HG03565 (cell line): Measurements from ENCODE around the gene CKAP4.
"Not testable (repeated sequence)": the region's sequence is repeated elsewhere in the genome, so short reads cannot be mapped to it uniquely, and the experiment has no call there.

Experiments used
- ATAC-seq: cut with Tn5 transposase; IDR thresholded peaks from one replicate; pipeline ENCODE4 v1.9.1; 2021; ENCODE audit warnings: mild to moderate bottlenecking, moderate library complexity; ENCODE audit not compliant: unreplicated experiment

CKAP4 gene, protein sequence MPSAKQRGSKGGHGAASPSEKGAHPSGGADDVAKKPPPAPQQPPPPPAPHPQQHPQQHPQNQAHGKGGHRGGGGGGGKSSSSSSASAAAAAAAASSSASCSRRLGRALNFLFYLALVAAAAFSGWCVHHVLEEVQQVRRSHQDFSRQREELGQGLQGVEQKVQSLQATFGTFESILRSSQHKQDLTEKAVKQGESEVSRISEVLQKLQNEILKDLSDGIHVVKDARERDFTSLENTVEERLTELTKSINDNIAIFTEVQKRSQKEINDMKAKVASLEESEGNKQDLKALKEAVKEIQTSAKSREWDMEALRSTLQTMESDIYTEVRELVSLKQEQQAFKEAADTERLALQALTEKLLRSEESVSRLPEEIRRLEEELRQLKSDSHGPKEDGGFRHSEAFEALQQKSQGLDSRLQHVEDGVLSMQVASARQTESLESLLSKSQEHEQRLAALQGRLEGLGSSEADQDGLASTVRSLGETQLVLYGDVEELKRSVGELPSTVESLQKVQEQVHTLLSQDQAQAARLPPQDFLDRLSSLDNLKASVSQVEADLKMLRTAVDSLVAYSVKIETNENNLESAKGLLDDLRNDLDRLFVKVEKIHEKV

GRCh38 chr12:106247674-106248311 lies at the start of gene CKAP4:
TSS of gene CKAP4 (minus strand) at chr12:106248020. CDS start at chr12:106247851, 169 bp downstream.
- ATAC-seq = peak; percentile 31

DNA sequence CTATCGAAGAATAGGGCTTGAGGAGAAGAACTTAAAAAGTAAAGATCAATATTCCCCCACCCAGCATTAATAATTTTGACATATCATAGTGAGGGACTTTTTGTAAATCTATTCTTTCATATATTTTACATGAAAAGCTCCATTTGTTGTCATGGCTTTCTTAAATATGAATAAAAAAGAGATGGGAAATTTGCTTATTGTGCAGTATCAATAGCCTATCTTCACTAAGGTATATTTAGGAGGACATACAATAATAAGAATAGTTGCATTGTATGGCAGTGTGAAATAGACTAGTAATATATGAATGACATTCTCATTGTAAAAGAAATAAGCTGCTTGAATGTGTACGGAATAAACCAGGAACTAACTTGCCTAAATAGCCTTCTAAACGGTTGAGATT lies 49.3 kb upstream of the CKAP4 start:
- ATAC-seq = no peak

DNA sequence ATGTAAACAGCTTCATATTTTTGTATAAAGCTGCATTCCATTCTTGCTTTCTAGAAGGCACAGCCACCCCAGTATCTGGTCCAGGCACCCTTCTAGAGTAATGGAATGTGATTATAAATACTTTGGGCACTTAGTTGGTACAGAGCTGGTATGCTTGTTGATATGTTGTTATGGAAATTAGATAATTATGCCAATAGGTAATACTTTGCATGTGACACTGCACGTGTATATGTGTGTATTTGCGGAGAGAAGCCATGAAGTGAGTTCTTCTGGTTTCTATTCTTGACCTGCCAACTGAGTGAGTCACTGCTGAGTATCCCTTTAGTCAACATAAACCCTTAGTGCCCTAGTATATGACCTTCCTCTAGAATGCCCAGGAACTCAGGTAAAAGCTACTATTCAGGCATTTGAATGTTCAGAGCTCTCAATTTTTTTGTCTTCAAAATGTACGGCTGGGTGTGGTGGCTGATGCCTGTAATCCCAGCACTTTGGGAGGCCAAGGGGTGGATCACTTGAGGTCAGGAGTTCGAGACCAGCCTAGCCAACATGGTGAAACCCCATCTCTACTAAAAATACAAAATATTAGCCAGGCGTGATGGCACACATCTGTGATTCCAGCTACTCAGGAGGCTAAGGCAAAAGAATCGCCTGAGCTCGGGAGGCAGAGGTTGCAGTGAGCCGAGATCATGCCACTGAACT lies 48.5 kb upstream of the CKAP4 start:
- no peak for ATAC-seq

GRCh38 chr12:106292339-106292738 lies 44.5 kb upstream of the CKAP4 start:
- ATAC-seq = no peak

GRCh38 chr12:106291342-106291741 lies 43.5 kb upstream of the CKAP4 start:
- no peak for ATAC-seq

GRCh38 chr12:106290666-106291065 lies 42.8 kb upstream of the CKAP4 start:
- ATAC-seq = no peak

DNA sequence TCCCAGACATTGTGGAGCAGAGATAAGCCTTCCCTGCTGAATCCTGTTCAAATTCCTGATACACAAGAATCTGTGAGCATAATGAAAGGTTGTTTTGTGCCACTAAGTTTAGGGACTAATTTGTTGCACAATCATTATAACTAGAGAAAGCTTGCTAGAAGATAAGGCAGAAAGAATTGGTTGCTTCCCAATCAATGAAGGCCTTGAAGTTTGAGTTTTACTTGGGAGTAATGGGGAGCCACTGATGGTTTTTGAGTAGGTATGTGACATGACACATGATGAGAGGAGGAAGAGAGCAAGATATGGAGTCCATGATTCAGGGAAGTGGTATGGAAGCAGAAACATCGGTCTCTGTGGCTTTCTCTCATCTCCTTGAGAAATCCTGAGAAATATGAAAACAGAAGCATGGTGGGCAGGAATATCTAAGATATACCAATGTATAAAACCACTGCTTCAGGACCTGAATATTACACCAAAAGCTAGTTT lies 41.4 kb upstream of the CKAP4 start:
- ATAC-seq = no peak

DNA sequence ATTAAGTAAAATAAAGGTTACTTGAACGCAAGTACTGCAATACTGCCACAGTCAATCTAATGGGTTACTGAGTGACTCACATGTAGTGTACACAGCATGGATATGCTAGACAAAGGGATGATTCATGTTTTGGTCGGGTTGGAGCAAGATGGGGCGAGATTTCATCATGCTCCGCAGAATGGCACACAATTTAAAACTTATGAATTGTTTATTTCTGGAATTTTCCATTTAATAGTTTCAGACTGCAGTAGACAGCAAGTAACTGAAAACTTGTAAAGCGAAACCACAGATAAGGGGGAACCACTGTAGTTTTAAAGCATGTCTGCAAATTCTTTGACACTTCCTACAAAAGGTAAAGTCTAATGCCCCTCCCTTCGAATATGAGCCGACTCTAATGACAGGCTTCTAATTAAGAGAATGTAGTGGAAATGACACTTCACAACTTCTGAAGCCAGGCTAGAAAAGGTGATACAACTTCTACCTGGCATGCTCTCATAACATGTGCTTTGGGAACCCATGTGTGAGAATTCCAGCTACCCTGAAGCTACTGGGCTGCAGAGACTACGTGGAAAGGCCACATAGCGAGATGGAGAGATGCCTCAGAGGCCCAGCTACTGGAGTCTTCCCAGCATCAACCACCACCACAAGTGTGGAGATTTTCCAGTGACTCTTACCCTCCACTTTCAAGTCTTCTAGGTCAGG lies 40.8 kb upstream of the CKAP4 start:
- no peak for ATAC-seq

- ATAC-seq = no peak
These were observed 40.3 kb upstream of the CKAP4 start for GRCh38 chr12:106288101-106288493.

GRCh38 chr12:106287364-106287763 lies 39.5 kb upstream of the CKAP4 start:
- ATAC-seq = no peak

DNA sequence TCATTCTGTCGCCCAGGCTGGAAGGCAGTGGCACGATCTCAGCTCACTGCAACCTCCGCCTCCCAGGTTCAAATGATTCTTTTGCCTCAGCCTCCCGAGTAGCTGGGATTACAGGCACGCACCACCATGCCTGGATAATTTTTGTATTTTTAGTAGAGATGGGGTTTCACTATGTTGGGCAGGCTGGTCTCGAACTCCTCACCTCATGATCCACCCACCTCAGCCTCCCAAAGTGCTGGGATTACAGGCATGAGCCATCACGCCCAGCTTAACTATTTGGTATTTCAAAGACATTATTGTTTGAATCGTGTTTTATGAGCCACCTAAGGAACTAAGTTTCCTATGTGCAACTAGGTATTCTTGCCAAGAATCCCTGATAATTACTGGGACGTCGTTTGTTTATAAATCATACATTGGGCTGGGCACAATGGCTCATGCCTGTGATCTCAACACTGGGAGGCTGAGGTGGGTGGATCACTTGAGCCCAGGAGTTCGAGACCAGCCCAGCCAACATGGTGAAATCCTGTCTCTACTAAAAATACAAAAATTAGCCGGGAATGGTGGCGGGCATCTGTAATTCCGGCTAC lies 38.8 kb upstream of the CKAP4 start:
- not testable (repeated sequence) for ATAC-seq

DNA sequence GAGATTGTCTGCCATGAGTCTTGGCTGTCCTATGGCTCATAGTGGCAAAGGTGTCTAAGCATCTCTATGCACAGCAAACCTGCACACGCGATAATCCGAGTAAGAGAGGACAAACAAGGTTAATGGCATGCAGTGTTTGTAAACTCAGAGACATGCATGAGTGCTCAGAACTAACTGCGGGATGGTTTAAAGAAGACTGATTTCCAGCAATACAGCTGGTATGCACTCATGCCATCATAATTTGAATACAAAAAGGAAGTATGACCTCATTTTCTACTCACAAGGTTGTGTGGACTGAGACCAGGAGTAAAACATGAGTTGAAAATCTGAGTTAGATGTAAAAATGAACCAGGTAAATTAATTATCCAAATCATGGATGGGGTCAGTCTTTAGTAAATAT lies 38.2 kb upstream of the CKAP4 start:
- ATAC-seq = no peak

DNA sequence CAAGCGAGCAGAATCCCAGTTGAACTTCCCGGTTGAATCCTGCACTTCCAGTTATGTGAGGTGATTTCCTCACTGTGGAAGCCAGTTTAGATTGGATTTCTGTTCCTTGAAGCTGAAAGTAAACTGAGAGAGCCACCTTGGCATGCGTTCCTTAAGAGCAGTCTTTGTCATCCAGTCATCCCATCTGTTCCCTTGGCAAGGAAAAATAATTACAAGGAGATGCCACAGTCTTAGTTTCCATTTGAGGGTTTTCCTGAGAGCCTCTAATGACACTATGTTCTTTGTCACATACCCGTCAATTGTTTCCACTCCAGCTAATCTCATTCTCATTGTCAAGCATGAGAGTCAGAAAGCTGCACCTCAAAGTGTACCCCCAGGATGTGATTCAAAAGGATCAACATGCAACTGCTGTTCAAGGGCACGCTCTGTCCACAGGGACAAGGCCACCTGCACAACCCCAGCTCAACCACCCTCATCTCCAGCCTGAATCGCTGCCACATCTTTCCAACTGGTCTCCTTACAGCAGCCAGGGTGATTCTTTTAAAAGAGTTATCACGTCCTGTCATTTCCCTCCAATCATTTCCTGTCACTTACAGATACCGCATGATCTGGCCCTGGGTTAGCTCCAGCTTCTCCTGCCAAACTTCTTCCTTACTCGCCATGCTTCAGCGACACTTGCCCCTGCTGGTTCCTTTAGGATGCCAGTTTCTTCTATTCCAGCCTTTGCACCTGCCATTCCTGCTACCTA lies 36.7 kb upstream of the CKAP4 start:
- ATAC-seq = no peak

GRCh38 chr12:106282457-106283097 lies 34.8 kb upstream of the CKAP4 start:
- no peak for ATAC-seq

GRCh38 chr12:106281804-106282203 lies 34.0 kb upstream of the CKAP4 start:
- no peak for ATAC-seq

DNA sequence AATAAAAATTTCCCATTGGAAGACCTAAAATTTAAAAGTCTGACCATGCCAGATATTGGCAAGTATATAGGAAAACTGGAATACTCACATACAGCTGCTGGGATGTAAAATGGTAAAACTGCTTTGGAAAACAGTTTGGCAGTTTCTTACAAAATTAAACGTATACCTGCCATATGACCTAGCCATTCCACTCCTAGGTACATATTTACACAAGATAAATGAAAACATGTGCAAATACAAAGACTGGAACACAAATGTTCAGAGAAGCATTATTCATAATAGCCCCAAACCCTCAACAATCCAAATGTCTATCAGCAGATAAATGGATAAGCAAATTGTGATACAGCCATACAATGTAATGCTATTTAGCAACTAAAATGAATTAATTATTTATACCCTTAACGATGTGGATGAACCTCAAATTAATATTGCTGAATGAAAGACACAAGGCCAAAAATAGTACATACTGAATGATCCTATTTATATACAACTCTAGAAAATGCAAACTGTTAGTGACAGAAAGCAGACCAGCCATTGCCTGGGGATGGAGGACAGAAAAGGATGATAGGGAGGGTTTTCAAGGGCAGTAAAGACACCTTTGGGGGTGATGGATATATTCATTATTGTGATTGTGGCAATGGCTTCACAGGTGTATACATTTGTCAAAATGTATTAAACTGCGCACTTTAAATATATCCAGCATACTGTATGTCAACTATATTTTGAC lies 33.4 kb upstream of the CKAP4 start:
- no peak for ATAC-seq

GRCh38 chr12:106280106-106280505 lies 32.3 kb upstream of the CKAP4 start:
- ATAC-seq = no peak

DNA sequence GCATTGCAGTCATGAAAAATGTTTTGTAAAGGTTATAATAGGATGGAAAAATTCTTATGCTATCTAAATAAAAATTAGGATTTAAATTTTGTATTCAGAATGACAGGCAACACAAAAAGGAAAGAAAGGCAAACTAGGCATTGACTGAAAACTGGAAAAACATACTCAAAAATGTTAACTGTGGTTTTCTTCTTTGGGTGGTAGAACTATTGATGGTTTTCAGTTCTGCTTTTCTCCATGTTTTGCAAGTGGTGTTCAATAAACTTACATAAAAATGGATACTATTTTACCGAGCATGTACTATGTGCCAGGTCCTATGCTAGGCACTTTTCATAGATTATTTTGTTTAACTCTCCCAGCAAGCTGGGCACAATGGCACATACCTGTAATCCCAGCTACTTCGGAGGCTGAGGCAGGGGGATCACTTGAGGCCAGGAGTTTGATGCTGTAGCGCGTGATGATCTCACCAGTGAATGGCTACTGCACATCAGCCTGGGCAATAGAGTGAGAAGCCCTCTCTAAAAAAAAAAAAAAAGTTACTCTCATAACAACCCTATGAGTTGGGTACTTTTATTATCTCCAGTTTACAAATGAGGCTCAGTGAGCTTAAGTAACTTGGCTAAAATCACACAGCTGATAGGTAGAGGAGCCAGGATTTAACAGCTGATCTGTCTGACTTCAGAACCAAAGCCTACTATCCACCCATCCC lies 28.4 kb upstream of the CKAP4 start:
- ATAC-seq = peak; percentile 69
